ENCODE data around the gene NR3C2. TPM values are rescaled to one million over a fixed set of nuclear protein-coding genes. Genes with fewer than 3 reads are reported as not detected.
"Not testable (repeated sequence)": the region's sequence is repeated elsewhere in the genome, so short reads cannot be mapped to it uniquely, and the experiment has no call there.

The NR3C2 gene
- total RNA-seq, 1 donor from 2014 or later = 0.75 TPM

DNA sequence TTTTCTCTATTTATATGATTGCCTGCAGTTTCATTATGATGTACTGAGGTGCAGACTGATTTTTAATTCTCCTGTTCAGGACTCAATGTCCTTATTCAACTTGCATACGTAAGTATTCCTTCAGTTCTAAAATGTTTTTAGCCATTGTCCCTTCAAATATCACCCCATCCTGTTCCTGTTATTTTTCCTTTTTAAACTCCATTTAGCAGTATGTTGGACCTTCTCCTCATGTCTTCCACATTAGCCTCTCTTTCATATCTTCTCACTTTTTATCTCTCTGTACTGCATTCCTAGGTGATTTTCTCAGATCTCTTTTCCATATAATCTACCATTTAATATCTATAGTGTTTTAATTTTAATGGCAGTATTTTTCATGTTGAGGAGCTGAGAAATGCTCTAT is 317.7 kb downstream of the NR3C2 start:
- Mint-ChIP-seq H3K27ac (ENCODE audit: unreplicated experiment) (no peak overlapping the region), H3K4me1 (ENCODE audit: unreplicated experiment) (peaks cover 10% of the 10 kb centered on the region), H3K9me3 (ENCODE audit: unreplicated experiment) (peaks cover 29% of the 10 kb centered on the region), H3K4me3 (ENCODE audit: unreplicated experiment) (no peak overlapping the region), H3K27me3 (ENCODE audit: unreplicated experiment) (peaks cover 3% of the 10 kb centered on the region), H3K36me3 (ENCODE audit: unreplicated experiment) (peaks cover 6% of the 10 kb centered on the region)
- DNase-seq (ENCODE audit: extremely low spot score, unreplicated experiment) = no peak
- TF ChIP-seq, protein P1, sequence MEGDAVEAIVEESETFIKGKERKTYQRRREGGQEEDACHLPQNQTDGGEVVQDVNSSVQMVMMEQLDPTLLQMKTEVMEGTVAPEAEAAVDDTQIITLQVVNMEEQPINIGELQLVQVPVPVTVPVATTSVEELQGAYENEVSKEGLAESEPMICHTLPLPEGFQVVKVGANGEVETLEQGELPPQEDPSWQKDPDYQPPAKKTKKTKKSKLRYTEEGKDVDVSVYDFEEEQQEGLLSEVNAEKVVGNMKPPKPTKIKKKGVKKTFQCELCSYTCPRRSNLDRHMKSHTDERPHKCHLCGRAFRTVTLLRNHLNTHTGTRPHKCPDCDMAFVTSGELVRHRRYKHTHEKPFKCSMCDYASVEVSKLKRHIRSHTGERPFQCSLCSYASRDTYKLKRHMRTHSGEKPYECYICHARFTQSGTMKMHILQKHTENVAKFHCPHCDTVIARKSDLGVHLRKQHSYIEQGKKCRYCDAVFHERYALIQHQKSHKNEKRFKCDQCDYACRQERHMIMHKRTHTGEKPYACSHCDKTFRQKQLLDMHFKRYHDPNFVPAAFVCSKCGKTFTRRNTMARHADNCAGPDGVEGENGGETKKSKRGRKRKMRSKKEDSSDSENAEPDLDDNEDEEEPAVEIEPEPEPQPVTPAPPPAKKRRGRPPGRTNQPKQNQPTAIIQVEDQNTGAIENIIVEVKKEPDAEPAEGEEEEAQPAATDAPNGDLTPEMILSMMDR (IDR thresholded peaks at IDR 0.05) = no peak

DNA sequence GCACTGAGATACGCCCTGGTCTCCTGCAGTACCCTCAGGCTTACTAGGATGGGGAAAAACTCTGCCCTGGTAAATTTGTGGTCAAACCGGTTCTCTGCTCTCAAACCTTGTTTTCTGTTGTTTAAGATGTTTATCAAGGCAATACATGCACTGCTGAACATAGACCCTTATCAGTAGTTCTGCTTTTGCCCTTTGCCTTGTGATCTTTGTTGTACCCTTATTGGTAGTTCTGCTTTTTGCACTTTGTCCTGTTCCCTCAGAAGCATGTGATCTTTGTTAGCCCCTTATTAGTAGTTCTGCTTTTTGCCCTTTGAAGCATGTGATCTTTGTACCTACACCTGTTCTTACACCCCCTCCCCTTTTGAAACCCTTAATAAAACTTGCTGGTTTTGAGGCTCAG is 319.1 kb downstream of the NR3C2 start:
- not testable (repeated sequence) for H3K4me3 Mint-ChIP-seq (ENCODE audit: unreplicated experiment); H3K27me3 Mint-ChIP-seq (ENCODE audit: unreplicated experiment); DNase-seq (ENCODE audit: extremely low spot score, unreplicated experiment); H3K27ac Mint-ChIP-seq (ENCODE audit: unreplicated experiment); H3K36me3 Mint-ChIP-seq (ENCODE audit: unreplicated experiment)
- Mint-ChIP-seq H3K9me3 (ENCODE audit: unreplicated experiment) (peaks cover 29% of the 10 kb centered on the region), H3K4me1 (ENCODE audit: unreplicated experiment) (peaks cover 14% of the 10 kb centered on the region)

DNA sequence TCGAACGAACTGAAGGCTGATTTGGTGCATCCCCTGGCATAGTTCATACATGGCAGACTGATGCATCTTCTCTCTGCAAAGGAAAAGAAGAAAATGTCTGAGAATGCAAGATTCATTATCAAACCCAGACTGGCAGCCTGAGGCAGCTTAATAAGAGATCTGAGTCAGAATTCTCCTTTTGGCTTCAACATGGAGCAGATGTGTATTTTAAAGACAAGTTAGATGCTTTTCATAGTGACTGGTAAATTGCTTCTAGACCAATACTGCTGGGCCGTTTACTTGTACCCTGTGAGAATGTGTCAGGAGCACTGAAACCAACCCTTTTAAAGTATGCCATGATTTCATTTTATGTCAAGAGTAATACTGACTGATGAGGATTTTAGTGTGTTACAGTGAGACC is 322.0 kb downstream of the NR3C2 start:
- Mint-ChIP-seq H3K27ac (ENCODE audit: unreplicated experiment) (no peak overlapping the region), H3K27me3 (ENCODE audit: unreplicated experiment) (peaks cover 6% of the 10 kb centered on the region), H3K9me3 (ENCODE audit: unreplicated experiment) (peaks cover 29% of the 10 kb centered on the region), H3K4me1 (ENCODE audit: unreplicated experiment) (peaks cover 40% of the 10 kb centered on the region), H3K4me3 (ENCODE audit: unreplicated experiment) (no peak overlapping the region), H3K36me3 (ENCODE audit: unreplicated experiment) (peaks cover 6% of the 10 kb centered on the region)
- TF ChIP-seq, protein P1 (IDR thresholded peaks at IDR 0.05) = no peak
- DNase-seq (ENCODE audit: extremely low spot score, unreplicated experiment) = no peak

DNA sequence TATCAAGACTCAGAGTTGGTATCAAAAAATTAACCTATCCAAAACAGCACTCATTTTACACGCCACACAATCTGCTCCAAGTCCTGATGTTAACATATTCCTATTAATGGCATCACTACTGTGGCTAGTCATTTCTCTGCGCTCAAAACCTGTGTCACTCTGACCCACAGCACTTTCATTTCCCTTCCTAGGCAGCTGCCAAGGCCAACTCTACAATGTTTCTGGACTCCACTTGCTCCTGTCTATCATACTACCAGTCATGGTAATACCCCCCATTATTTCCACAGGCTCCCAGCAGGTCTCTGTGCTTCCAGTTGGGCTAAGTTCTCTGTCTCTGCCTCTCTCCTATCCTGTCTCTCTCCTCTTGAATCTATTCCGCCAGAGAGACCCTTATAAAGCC is 323.6 kb downstream of the NR3C2 start:
- no peak overlapping the region for H3K27ac Mint-ChIP-seq (ENCODE audit: unreplicated experiment)
- peaks cover 40% of the 10 kb centered on the region for H3K4me1 Mint-ChIP-seq (ENCODE audit: unreplicated experiment)
- H3K36me3 Mint-ChIP-seq (ENCODE audit: unreplicated experiment) = peaks cover 5% of the 10 kb centered on the region
- DNase-seq (ENCODE audit: extremely low spot score, unreplicated experiment) = no peak
- H3K27me3 Mint-ChIP-seq (ENCODE audit: unreplicated experiment) = peaks cover 10% of the 10 kb centered on the region
- TF ChIP-seq, protein P1 (IDR thresholded peaks at IDR 0.05) = no peak
- no peak overlapping the region for H3K4me3 Mint-ChIP-seq (ENCODE audit: unreplicated experiment)
- peaks cover 21% of the 10 kb centered on the region for H3K9me3 Mint-ChIP-seq (ENCODE audit: unreplicated experiment)

DNA sequence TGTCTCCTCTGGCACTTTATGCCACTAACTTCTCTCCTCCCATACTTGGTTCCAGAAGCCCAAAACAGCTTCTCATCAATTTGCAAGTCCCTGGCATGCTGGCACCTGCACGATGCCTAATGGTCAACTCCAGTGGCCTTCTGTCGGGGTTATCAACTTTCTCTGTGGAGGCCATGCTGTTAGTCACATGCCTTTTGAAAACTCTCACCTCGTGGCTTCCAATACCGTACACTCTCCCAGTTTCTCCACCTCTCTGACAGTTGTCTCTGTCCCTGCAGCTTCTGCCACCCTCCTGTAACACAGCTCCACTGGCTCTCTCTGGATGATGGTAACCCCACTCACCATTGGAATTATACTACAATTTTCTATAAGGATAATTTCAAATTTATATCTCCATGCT is 324.0 kb downstream of the NR3C2 start:
- Mint-ChIP-seq H3K36me3 (ENCODE audit: unreplicated experiment) (peaks cover under 1% of the 10 kb centered on the region), H3K4me1 (ENCODE audit: unreplicated experiment) (peaks cover 40% of the 10 kb centered on the region), H3K27me3 (ENCODE audit: unreplicated experiment) (peaks cover 10% of the 10 kb centered on the region), H3K27ac (ENCODE audit: unreplicated experiment) (no peak overlapping the region), H3K9me3 (ENCODE audit: unreplicated experiment) (peaks cover 17% of the 10 kb centered on the region), H3K4me3 (ENCODE audit: unreplicated experiment) (no peak overlapping the region)
- DNase-seq (ENCODE audit: extremely low spot score, unreplicated experiment) = no peak
- TF ChIP-seq, protein P1 (IDR thresholded peaks at IDR 0.05) = no peak

DNA sequence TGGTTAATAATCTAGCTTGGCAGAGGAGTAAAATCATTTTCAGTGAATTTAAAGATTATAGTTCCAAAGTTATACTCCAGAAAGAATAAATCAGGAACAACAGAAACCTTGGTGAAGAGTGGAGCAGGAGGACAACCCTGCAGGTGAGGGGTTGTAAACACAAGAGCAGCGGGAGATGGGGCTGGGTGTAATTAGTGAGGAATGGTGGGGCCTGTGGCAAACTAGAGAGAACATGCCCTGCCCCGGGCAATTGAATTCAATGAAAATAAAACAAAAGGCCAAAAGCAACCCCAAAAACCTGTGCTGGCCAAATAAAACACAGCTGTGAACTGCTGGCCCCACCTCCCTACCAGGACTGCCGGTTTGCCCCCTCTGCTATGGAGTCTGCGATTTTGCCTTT is 325.2 kb downstream of the NR3C2 start:
- Mint-ChIP-seq H3K36me3 (ENCODE audit: unreplicated experiment) (no peaks in the 10 kb centered on the region), H3K9me3 (ENCODE audit: unreplicated experiment) (peaks cover 7% of the 10 kb centered on the region), H3K4me1 (ENCODE audit: unreplicated experiment) (peaks cover 46% of the 10 kb centered on the region), H3K27me3 (ENCODE audit: unreplicated experiment) (peaks cover 10% of the 10 kb centered on the region), H3K4me3 (ENCODE audit: unreplicated experiment) (no peak overlapping the region), H3K27ac (ENCODE audit: unreplicated experiment) (peak overlapping the region; percentile 69)
- no peak for DNase-seq (ENCODE audit: extremely low spot score, unreplicated experiment)
- TF ChIP-seq, protein P1 (IDR thresholded peaks at IDR 0.05) = no peak
